ENCODE results near the gene TEX54.
A peak's percentile ranks its signal among the peaks of the same experiment; 100 is the strongest.
"Not testable (repeated sequence)": the region's sequence is repeated elsewhere in the genome, so short reads cannot be mapped to it uniquely, and the experiment has no call there.

The TEX54 gene

DNA sequence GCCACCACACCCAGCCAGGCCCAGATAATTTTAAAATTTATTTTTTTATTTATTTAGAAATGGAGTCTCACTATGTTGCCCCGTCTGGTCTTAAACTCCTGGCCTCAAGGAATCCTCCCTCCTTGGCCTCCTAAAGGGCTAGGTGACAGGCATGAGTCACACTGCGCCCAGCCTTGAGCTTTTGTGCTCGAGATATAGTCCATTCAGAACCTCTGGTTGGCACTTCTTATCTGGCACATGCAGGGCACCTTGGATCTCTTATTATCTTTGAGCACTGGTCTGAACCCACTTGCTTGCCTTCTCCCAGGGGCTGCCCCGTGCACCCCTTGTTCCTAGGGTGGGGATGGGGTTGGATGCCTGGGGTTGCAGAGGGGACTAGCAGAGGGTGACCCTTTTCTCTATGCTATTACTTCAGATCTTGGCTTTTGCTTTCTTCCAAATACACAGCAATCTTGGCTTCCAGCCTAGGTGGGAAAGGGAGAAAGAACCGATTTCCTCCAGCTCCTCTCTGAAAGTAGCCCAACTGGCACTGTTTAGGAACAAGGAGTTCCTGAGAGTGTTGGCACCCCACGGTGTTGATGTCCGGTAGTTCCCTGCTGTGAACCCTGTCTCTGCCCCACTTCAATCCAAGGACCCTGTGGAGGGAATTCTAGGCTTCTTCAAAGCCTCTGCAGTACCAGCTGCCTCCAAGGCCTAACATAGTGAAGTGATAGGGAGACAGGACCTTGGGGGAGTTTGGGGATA is 46.8 kb upstream of the TEX54 start:
- peak overlapping the region; percentile 99 for H3K27ac ChIP-seq
- no peak for DNase-seq (ENCODE audit: low spot score)
- CTCF ChIA-PET, result interaction anchor here (0.6 kb wide), 1 partner anchor 82 kb away, joined by 3 read pairs; no protein-coding TSS in a partner anchor
- POLR2A ChIA-PET (ENCODE audit: low non-redundant PET), result interaction anchor here (1.3 kb wide), 1 partner anchor 22 kb away, joined by 12 read pairs; no protein-coding TSS in a partner anchor
- TF ChIP-seq CTCF (conservative IDR thresholded peaks at IDR 0.05; ENCODE audit: low read depth), result no peak

- no peak for TF ChIP-seq CTCF (conservative IDR thresholded peaks at IDR 0.05; ENCODE audit: low read depth)
- CTCF ChIA-PET, result no interaction called here
- POLR2A ChIA-PET (ENCODE audit: low non-redundant PET), result no interaction called here
- 0 out of 2 replicates have a peak overlapping the region, but pooled peaks have one; percentile 39 for H3K27ac ChIP-seq
- no peak for DNase-seq (ENCODE audit: low spot score)
Observed at GRCh38 chr11:62876712-62877111, 44.1 kb upstream of the TEX54 start.

- no peak for TF ChIP-seq CTCF (conservative IDR thresholded peaks at IDR 0.05; ENCODE audit: low read depth)
- ChIA-PET POLR2A (ENCODE audit: low non-redundant PET) (interaction anchor here (1.4 kb wide), 1 partner anchor 12 kb away, joined by 4 read pairs; no protein-coding TSS in a partner anchor), CTCF (interaction anchor here (0.7 kb wide), 1 partner anchor 83 kb away, joined by 3 read pairs; no protein-coding TSS in a partner anchor)
- peak overlapping the region; percentile 50 for H3K27ac ChIP-seq
- DNase-seq (ENCODE audit: low spot score), result no peak
Observed at GRCh38 chr11:62875698-62876478, 43.2 kb upstream of the TEX54 start.

GRCh38 chr11:62874851-62875250 is 42.2 kb upstream of the TEX54 start:
- peak overlapping the region; percentile 50; the same call in 1 of the 2 replicates for H3K27ac ChIP-seq
- TF ChIP-seq CTCF (conservative IDR thresholded peaks at IDR 0.05; ENCODE audit: low read depth), result no peak
- no peak for DNase-seq (ENCODE audit: low spot score)
- ChIA-PET CTCF (no interaction called here), POLR2A (ENCODE audit: low non-redundant PET) (interaction anchor here (1.4 kb wide), 1 partner anchor 11 kb away, joined by 4 read pairs; no protein-coding TSS in a partner anchor)

DNA sequence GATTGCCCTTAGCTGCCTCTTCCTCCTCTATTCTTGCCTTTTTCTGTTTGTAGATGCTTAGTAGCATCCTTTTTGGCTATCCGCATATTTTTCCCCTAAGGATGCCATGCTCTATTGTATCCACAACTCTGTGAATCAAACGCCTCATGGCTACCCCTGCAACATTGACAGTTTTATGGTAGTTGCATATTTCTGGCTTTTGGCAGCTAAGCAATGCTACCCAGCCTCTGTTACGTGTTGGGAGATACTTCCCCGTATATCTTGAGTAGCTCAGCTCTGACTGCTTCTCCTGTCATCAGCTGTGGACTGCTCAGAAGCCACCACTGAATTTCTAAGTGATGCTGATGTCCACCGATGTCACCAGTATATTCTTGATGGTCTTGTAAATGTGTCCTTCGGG is 33.0 kb upstream of the TEX54 start:
- DNase-seq (ENCODE audit: low spot score), result no peak
- ChIA-PET POLR2A (ENCODE audit: low non-redundant PET) (interaction anchor here (1.2 kb wide), 1 partner anchor 24 kb away, joined by 3 read pairs; no protein-coding TSS in a partner anchor), CTCF (interaction anchor here (0.6 kb wide), 1 partner anchor 75 kb away, joined by 3 read pairs; no protein-coding TSS in a partner anchor)
- no peak for TF ChIP-seq CTCF (conservative IDR thresholded peaks at IDR 0.05; ENCODE audit: low read depth)
- no peak overlapping the region for H3K27ac ChIP-seq

GRCh38 chr11:62863687-62864335 is 31.2 kb upstream of the TEX54 start:
- no peak for DNase-seq (ENCODE audit: low spot score)
- POLR2A ChIA-PET (ENCODE audit: low non-redundant PET), result interaction anchor here (0.7 to 1.0 kb wide), 3 partner anchors 9 to 23 kb away, joined by 3 to 4 read pairs (median 4); no protein-coding TSS in a partner anchor
- peak overlapping the region; percentile 28 for H3K27ac ChIP-seq
- TF ChIP-seq CTCF (conservative IDR thresholded peaks at IDR 0.05; ENCODE audit: low read depth), result no peak
- CTCF ChIA-PET, result interaction anchor here (0.6 to 1.1 kb wide), 4 partner anchors 21 to 1993 kb away, joined by 3 to 12 read pairs (median 4); no protein-coding TSS in a partner anchor

- H3K27ac ChIP-seq, result peak overlapping the region; percentile 69
- not testable (repeated sequence) for DNase-seq (ENCODE audit: low spot score)
- ChIA-PET CTCF (interaction anchor here (0.5 to 0.9 kb wide), 5 partner anchors 11 to 447 kb away, joined by 3 to 4 read pairs (median 3); no protein-coding TSS in a partner anchor), POLR2A (ENCODE audit: low non-redundant PET) (interaction anchor here (0.6 to 1.5 kb wide), 5 partner anchors 20 to 130 kb away, joined by 3 to 9 read pairs (median 5); partner anchors contain the start of gene POLR2G)
Observed at GRCh38 chr11:62861564-62862192, 29.0 kb upstream of the TEX54 start.
